ENCODE results near the gene PKNOX1.
A peak's percentile ranks its signal among the peaks of the same experiment; 100 is the strongest.
"Not testable (repeated sequence)": the region's sequence is repeated elsewhere in the genome, so short reads cannot be mapped to it uniquely, and the experiment has no call there.

The PKNOX1 gene

GRCh38 chr21:42973991-42974831, at the start of gene PKNOX1:
TSS of gene PKNOX1 (plus strand) at chr21:42974562. CDS start at chr21:43004382, 29,820 bp downstream.
- DNase-seq: peak; percentile 94 to 99

- no peak for DNase-seq
These were observed 49.0 kb upstream of the PKNOX1 start, which contains the start of gene ERVH48-1 for GRCh38 chr21:42925114-42925926. TSS of gene ERVH48-1 (minus strand) at chr21:42925630. CDS start at chr21:42919006, 6,624 bp downstream.

DNA sequence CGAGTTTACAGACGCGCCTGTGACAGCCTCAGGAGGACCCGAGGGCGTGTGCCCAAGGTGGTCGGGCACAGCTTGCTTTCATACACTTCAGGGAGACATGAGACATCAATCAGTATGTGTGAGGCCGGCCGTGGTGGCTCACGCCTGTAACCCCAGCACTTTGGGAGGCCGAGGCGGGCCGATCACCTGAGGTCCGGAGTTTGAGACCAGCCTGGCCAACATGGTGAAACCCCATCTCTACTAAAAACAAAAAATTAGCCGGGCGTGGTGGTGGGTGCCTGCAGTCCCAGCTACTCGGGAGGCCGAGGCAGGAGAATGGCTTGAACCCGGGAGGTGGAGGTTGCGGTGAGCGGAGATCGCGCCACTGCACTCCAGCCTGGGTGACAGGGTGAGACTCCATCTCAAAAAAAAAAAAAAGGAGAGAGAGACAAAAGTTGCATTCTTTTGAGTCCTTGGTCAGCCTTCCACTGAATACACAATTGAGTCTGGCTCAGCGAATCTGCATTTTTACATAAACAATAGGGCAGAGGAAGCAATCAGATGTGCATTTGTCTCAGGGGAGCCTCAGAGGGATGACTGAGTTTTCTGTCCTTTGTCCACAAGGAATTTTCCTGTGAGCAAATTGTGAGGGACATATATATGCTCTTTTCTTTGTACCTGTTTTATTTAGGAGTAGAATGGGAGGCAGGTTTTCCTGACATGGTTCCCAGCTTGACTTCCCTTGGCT, 46.7 kb upstream of the PKNOX1 start:
- DNase-seq: not testable (repeated sequence)

- no peak for DNase-seq
These were observed 44.4 kb upstream of the PKNOX1 start for GRCh38 chr21:42929969-42930368.

GRCh38 chr21:42931560-42932235, 42.7 kb upstream of the PKNOX1 start:
- no peak for DNase-seq

DNA sequence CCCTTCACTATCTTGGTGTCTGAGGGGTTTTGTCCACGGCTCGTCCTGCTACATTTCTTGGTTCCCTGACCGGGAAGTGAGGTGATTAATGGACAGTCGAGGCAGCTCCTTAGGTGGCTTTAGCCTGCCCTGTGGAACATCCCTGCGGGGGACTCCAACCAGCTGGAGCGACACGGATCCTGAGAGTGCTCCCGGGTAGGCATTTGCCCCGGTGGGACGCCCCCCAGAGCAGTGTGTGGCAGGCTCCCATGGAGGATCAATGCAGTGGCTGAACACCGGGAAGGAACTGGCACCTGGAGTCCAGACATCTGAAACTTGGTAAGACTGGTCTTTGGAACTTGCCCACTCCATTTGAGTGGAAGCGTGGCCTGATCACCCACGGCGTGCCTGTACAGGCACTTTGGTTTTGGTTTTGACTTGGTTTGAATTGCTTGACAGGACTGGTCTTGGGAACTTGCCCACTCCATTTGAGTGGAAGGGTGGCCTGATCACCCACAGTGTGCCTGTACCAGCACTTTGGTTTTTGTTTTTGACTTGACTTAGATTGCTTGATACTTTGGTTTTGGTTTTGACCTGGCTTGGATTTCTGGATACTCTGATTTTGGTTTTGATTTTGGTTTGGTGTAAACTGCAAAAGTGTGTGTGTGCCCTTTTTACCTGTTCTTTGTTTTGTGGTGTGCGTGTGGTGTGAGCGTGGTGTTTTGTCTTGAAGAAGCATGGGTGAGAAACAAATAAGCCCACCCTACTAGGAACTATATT, 41.8 kb upstream of the PKNOX1 start:
- not testable (repeated sequence) for DNase-seq

- not testable (repeated sequence) for DNase-seq
These were observed 41.0 kb upstream of the PKNOX1 start for GRCh38 chr21:42933137-42933970.

- DNase-seq: not testable (repeated sequence)
These were observed 40.4 kb upstream of the PKNOX1 start for GRCh38 chr21:42933973-42934372.

GRCh38 chr21:42936360-42936759, 38.0 kb upstream of the PKNOX1 start:
- not testable (repeated sequence) for DNase-seq

GRCh38 chr21:42937034-42937940, 37.1 kb upstream of the PKNOX1 start:
- DNase-seq: not testable (repeated sequence)

GRCh38 chr21:42937960-42938605, 36.3 kb upstream of the PKNOX1 start:
- no peak for DNase-seq

GRCh38 chr21:42938606-42938995, 35.8 kb upstream of the PKNOX1 start:
- not testable (repeated sequence) for DNase-seq

GRCh38 chr21:42939582-42940413, 34.6 kb upstream of the PKNOX1 start:
- DNase-seq: no peak

GRCh38 chr21:42941696-42942085, 32.7 kb upstream of the PKNOX1 start:
- DNase-seq: no peak

DNA sequence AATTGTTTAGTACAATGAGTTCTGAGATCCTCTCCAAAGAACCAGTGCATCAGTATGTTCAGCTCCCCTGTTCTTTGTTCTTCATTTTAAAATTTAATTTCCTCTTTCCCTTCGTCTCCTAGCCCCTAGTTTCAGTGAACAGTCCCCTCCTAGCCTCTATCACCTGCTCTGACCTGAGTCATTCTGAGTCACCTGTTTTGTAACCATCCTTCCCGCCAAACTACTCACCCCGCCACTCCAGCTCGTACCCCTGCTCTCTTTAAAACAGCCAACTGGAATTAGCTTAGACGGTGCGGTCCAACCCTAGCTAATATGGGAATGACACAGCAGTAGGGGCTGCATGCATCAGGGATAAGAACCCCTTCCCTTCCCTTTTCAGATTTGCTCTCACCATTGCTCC, 32.1 kb upstream of the PKNOX1 start:
- no peak for DNase-seq

GRCh38 chr21:42949094-42949755, 25.1 kb upstream of the PKNOX1 start:
- not testable (repeated sequence) for DNase-seq

DNA sequence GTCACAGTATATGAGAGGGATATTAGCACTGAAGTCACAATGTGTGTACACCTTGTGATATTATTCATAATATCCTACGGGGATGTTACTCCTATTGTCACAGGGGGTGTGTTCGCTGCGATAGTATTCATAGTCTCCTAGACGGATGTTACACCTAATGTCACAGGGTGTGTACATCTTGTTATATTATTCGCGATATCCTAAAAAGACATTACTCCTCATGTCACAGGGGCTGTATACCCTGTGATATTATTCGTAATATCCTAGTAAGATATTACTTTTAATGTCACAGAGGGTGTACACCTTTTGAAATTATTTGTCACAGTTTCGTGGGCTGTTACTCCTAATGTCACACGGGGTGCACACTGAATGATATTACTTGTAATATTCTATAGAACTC, 23.2 kb upstream of the PKNOX1 start:
- DNase-seq: not testable (repeated sequence)
